RWPE1 (cell line): ENCODE measurements around the gene MIGA1.
"Not testable (repeated sequence)": the region's sequence is repeated elsewhere in the genome, so short reads cannot be mapped to it uniquely, and the experiment has no call there.

Experiments used
- CTCF ChIA-PET: fragments of 350-600 bp; sonication (Branson Sonifier 250); formaldehyde crosslinking; extraction: SDS; loops from one replicate; lab custom pipeline; 2021; lab: Yijun Ruan, JAX
- POLR2A ChIA-PET: fragments of 400-600 bp; formaldehyde crosslinking; extraction: SDS; loops from one replicate; lab custom pipeline; 2020; ENCODE audit warnings: antibody characterized with exemption; ENCODE audit not compliant: low non-redundant PET; lab: Yijun Ruan, JAX
- DNase-seq: peaks from one replicate; pipeline ENCODE4 v3.0.0; 2012; ENCODE audit warnings: low spot score
- H3K27ac ChIP-seq: fragments of 450-650 bp; 2 replicates; pipeline ENCODE4 v1.5.1; 2017
- CTCF ChIP-seq: fragments of 450-650 bp; conservative IDR thresholded peaks from 2 replicates; pipeline ENCODE4 v1.5.1; 2017; ENCODE audit warnings: low read depth, mild to moderate bottlenecking

Gene MIGA1

GRCh38 chr1:77820121-77820520 lies 40.7 kb downstream of the MIGA1 start:
- no peak for DNase-seq
- TF ChIP-seq CTCF = no peak
- no peak overlapping the region for H3K27ac ChIP-seq
- CTCF ChIA-PET = no interaction called here
- POLR2A ChIA-PET = no interaction called here

GRCh38 chr1:77824079-77824478 lies 44.6 kb downstream of the MIGA1 start:
- DNase-seq = no peak
- no peak for TF ChIP-seq CTCF
- POLR2A ChIA-PET = no interaction called here
- H3K27ac ChIP-seq = peak overlapping the region; percentile 63
- CTCF ChIA-PET = interaction anchor here (1.2 to 1.4 kb wide), 2 partner anchors 9 to 13 kb away, joined by 3 to 5 read pairs; no protein-coding TSS in a partner anchor

GRCh38 chr1:77824694-77825093 lies 45.2 kb downstream of the MIGA1 start:
- CTCF ChIA-PET = interaction anchor here (0.6 to 1.4 kb wide), 3 partner anchors 10 to 291 kb away, joined by 3 to 8 read pairs (median 5); no protein-coding TSS in a partner anchor
- POLR2A ChIA-PET = no interaction called here
- peak overlapping the region; percentile 81 for H3K27ac ChIP-seq
- TF ChIP-seq CTCF = no peak
- no peak for DNase-seq

- ChIA-PET POLR2A (no interaction called here), CTCF (interaction anchor here (0.6 to 1.2 kb wide), 3 partner anchors 12 to 292 kb away, joined by 3 to 8 read pairs (median 7); no protein-coding TSS in a partner anchor)
- TF ChIP-seq CTCF = peak; percentile 48
- peak overlapping the region; percentile 81 for H3K27ac ChIP-seq
- DNase-seq = peak; percentile 74
Observed at GRCh38 chr1:77825131-77825709, 45.8 kb downstream of the MIGA1 start.

GRCh38 chr1:77826851-77827250 lies 47.4 kb downstream of the MIGA1 start:
- DNase-seq, POLR2A ChIA-PET: not testable (repeated sequence)
- CTCF ChIA-PET = interaction anchor here (0.6 kb wide), 1 partner anchor 25 kb away, joined by 4 read pairs; no protein-coding TSS in a partner anchor
- H3K27ac ChIP-seq = peak overlapping the region; percentile 17

- ChIA-PET CTCF (interaction anchor here (0.6 kb wide), 1 partner anchor 286 kb away, joined by 3 read pairs; no protein-coding TSS in a partner anchor), POLR2A (no interaction called here)
- no peak for DNase-seq
- H3K27ac ChIP-seq = no peak overlapping the region
- TF ChIP-seq CTCF = no peak
Observed at GRCh38 chr1:77828098-77828497, 48.6 kb downstream of the MIGA1 start.

- CTCF ChIA-PET = no interaction called here
- POLR2A ChIA-PET = no interaction called here
- no peak overlapping the region for H3K27ac ChIP-seq
- DNase-seq = no peak
- TF ChIP-seq CTCF = no peak
Observed at GRCh38 chr1:77829851-77830250, 50.4 kb downstream of the MIGA1 start.
